ENCODE results near the gene SERPINA7.

DNA sequence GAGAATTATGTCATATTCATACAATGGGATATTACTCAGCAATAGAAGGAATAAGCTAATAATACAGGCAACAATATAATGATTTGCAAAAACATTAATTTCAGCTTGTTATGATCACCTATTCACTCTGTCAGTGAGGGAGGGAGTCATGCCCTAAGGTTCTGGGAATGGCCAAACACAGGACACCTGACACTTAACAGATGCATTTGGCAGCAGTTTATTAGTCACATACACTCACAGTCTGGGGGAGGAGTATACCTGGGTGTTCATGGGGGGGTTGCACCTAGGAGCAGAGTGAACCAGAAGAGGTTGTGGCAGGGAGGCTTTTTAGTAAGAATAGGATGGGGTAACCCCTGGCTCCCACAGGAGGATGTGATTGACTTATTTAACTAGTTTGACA lies 38.3 kb downstream of the SERPINA7 start:
- TF ChIP-seq, protein P1, sequence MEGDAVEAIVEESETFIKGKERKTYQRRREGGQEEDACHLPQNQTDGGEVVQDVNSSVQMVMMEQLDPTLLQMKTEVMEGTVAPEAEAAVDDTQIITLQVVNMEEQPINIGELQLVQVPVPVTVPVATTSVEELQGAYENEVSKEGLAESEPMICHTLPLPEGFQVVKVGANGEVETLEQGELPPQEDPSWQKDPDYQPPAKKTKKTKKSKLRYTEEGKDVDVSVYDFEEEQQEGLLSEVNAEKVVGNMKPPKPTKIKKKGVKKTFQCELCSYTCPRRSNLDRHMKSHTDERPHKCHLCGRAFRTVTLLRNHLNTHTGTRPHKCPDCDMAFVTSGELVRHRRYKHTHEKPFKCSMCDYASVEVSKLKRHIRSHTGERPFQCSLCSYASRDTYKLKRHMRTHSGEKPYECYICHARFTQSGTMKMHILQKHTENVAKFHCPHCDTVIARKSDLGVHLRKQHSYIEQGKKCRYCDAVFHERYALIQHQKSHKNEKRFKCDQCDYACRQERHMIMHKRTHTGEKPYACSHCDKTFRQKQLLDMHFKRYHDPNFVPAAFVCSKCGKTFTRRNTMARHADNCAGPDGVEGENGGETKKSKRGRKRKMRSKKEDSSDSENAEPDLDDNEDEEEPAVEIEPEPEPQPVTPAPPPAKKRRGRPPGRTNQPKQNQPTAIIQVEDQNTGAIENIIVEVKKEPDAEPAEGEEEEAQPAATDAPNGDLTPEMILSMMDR (IDR thresholded peaks at IDR 0.05) = no peak
- no peak for TF ChIP-seq EP300 (IDR thresholded peaks at IDR 0.05)

Measured in ovary (tissue), 3 donors.